Loucy (cell line): ENCODE data around the gene FAM221A.

Experiments used
- H2AFZ ChIP-seq: fragments of 200-600 bp; sonication (generic); 2 replicates; pipeline ENCODE4 v1.6.0; 2016; ENCODE audit warnings: antibody characterized with exemption, mild to moderate bottlenecking, low read length, moderate library complexity
- H3F3A ChIP-seq: fragments of 200-600 bp; 2 replicates; pipeline ENCODE4 v1.6.0; 2016; ENCODE audit warnings: antibody characterized with exemption, low read depth, mild to moderate bottlenecking
- H3K27me3 ChIP-seq: fragments of 200-600 bp; sonication (generic); 2 replicates; pipeline ENCODE4 v1.6.1; 2014; ENCODE audit warnings: low read length, mild to moderate bottlenecking; ENCODE audit not compliant: insufficient read depth, poor library complexity, severe bottlenecking
- H3K36me3 ChIP-seq: fragments of 200-600 bp; sonication (generic); 2 replicates; pipeline ENCODE4 v1.6.1; 2016; ENCODE audit warnings: low read length; ENCODE audit not compliant: insufficient read depth
- H3K4me1 ChIP-seq: fragments of 200-600 bp; sonication (generic); 2 replicates; pipeline ENCODE4 v1.5.1; 2014; ENCODE audit warnings: low read length, mild to moderate bottlenecking; ENCODE audit not compliant: insufficient read depth, poor library complexity, severe bottlenecking
- H3K4me2 ChIP-seq: fragments of 200-600 bp; sonication (generic); 2 replicates; pipeline ENCODE4 v1.6.0; 2014; ENCODE audit warnings: antibody characterized with exemption, low read length, low read depth, mild to moderate bottlenecking; ENCODE audit not compliant: poor library complexity, severe bottlenecking
- H3K4me3 ChIP-seq: fragments of 200-600 bp; sonication (generic); 2 replicates; pipeline ENCODE4 v1.5.1; 2014; ENCODE audit warnings: low read length, mild to moderate bottlenecking, mixed read lengths; ENCODE audit not compliant: poor library complexity, severe bottlenecking
- H3K79me2 ChIP-seq: fragments of 200-600 bp; sonication (generic); 2 replicates; pipeline ENCODE4 v1.6.1; 2014; ENCODE audit warnings: low read length; ENCODE audit not compliant: insufficient read depth
- H3K9ac ChIP-seq: fragments of 200-600 bp; sonication (generic); 2 replicates; pipeline ENCODE4 v1.6.0; 2014; ENCODE audit warnings: mild to moderate bottlenecking, low read depth, low read length, moderate library complexity; ENCODE audit not compliant: poor library complexity, severe bottlenecking
- H3K9me2 ChIP-seq: fragments of 200-600 bp; sonication (generic); replicated peaks from 2 replicates; pipeline ENCODE4 v1.6.1; 2016; ENCODE audit warnings: low read depth, low read length, mixed read lengths
- H3K9me3 ChIP-seq: fragments of 200-600 bp; sonication (generic); 2 replicates; pipeline ENCODE4 v1.6.1; 2014; ENCODE audit warnings: mild to moderate bottlenecking, antibody characterized with exemption, low read length, low read depth; ENCODE audit not compliant: insufficient read depth
- H4K20me1 ChIP-seq: fragments of 200-600 bp; sonication (generic); 2 replicates; pipeline ENCODE4 v1.6.0; 2014; ENCODE audit warnings: antibody characterized with exemption, low read length, mild to moderate bottlenecking; ENCODE audit not compliant: insufficient read depth, poor library complexity, severe bottlenecking
- CTCF ChIP-seq: fragments of 200-600 bp; sonication (generic); conservative IDR thresholded peaks from 2 replicates; pipeline ENCODE4 v1.5.1; 2014; ENCODE audit warnings: mild to moderate bottlenecking, antibody characterized with exemption, low read length
- EZH2phosphoT487 ChIP-seq: fragments of 200-600 bp; IDR thresholded peaks from 2 replicates; pipeline ENCODE4 v1.6.1; 2018; ENCODE audit warnings: antibody characterized with exemption, mild to moderate bottlenecking, moderate library complexity, borderline replicate concordance

The FAM221A gene

GRCh38 chr7:23700046-23700445, 20.0 kb downstream of the FAM221A start:
- H3K9me3 ChIP-seq, result no peaks in the 10 kb centered on the region; the same call in 1 of the 2 replicates
- no peaks in the 10 kb centered on the region for H3K9me2 ChIP-seq
- H3F3A ChIP-seq, result no peaks in the 10 kb centered on the region
- H2AFZ ChIP-seq, result no peak overlapping the region
- no peaks in the 10 kb centered on the region for H3K79me2 ChIP-seq
- H3K4me1 ChIP-seq, result peaks cover 4% of the 10 kb centered on the region
- no peaks in the 10 kb centered on the region for H4K20me1 ChIP-seq
- no peaks in the 10 kb centered on the region for H3K27me3 ChIP-seq
- no peak overlapping the region for H3K4me3 ChIP-seq
- H3K9ac ChIP-seq, result no peak overlapping the region
- H3K36me3 ChIP-seq, result peaks cover 56% of the 10 kb centered on the region
- H3K4me2 ChIP-seq, result no peak overlapping the region
- TF ChIP-seq CTCF, result no peak
- TF ChIP-seq EZH2phosphoT487, result no peak

GRCh38 chr7:23709081-23709750, 29.2 kb downstream of the FAM221A start:
- no peaks in the 10 kb centered on the region for H3K27me3 ChIP-seq
- H3F3A ChIP-seq, result no peaks in the 10 kb centered on the region
- no peak overlapping the region for H2AFZ ChIP-seq
- H4K20me1 ChIP-seq, result no peaks in the 10 kb centered on the region
- H3K4me3 ChIP-seq, result no peak overlapping the region
- no peak for TF ChIP-seq EZH2phosphoT487
- no peak for TF ChIP-seq CTCF
- no peaks in the 10 kb centered on the region for H3K9me2 ChIP-seq
- no peak overlapping the region for H3K9ac ChIP-seq
- no peaks in the 10 kb centered on the region for H3K79me2 ChIP-seq
- no peaks in the 10 kb centered on the region; the same call in 1 of the 2 replicates for H3K9me3 ChIP-seq
- H3K36me3 ChIP-seq, result peaks cover 18% of the 10 kb centered on the region
- H3K4me1 ChIP-seq, result no peaks in the 10 kb centered on the region
- H3K4me2 ChIP-seq, result no peak overlapping the region

- H3K4me2 ChIP-seq, result no peak within 1 kb of the TSS
- no peaks in the 10 kb centered on the region for H4K20me1 ChIP-seq
- no peaks in the 10 kb centered on the region; the same call in 1 of the 2 replicates for H3K9me3 ChIP-seq
- H3K4me1 ChIP-seq, result no peaks in the 10 kb centered on the region
- no peaks in the 10 kb centered on the region for H3K9me2 ChIP-seq
- no peak within 1 kb of the TSS for H3K9ac ChIP-seq
- H3K4me3 ChIP-seq, result no peak within 1 kb of the TSS
- no peaks in the 10 kb centered on the region for H3K27me3 ChIP-seq
- H3K36me3 ChIP-seq, result peaks cover 10% of the 10 kb centered on the region
- no peak within 1 kb of the TSS for H2AFZ ChIP-seq
- no peaks in the 10 kb centered on the region for H3F3A ChIP-seq
- TF ChIP-seq CTCF (no peak), EZH2phosphoT487 (no peak)
- H3K79me2 ChIP-seq, result no peaks in the 10 kb centered on the region
These were observed 30.0 kb downstream of the FAM221A start, which contains the start of gene STK31 for GRCh38 chr7:23710000-23710399. Gene STK31, plus strand, starts transcription at chr7:23710219. Its CDS starts 67 bp downstream, at chr7:23710286.
